Stimulated activated CD8-positive, alpha-beta memory T cell treated with anti-CD3 and anti-CD28 coated beads, Interleukin-15, amount 100 ng/mL, for 24 hours (primary cell): ENCODE results near the gene ADGRB3.
"Not testable (repeated sequence)": the region's sequence is repeated elsewhere in the genome, so short reads cannot be mapped to it uniquely, and the experiment has no call there.

Experiments used
- DNase-seq: peaks from one replicate; pipeline ENCODE4 v3.0.0-alpha.2; 2020; ENCODE audit warnings: low read depth

ADGRB3 gene

GRCh38 chr6:69265090-69265489, 630.0 kb downstream of the ADGRB3 start:
- DNase-seq = no peak

DNA sequence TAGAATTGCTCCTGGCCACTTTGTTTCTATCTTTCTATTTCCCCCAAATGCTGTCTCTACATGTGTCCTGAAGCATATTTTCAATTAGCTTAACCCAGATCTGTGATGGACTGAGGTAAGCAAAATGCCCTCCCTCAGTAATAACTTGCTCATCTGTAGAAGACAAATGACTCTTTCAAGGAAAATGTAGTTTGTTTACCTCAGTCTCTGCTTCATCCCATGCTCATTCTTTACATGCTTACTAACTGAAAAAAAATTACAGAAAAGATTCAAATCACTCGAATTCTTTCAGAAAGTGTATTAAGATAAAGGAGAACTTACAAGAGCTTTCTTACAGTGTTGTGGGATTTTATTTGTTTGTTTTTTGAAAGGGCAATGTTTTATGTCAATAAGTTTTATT, 630.6 kb downstream of the ADGRB3 start:
- DNase-seq = no peak

- DNase-seq = no peak
Measured at GRCh38 chr6:69276204-69276603, 641.1 kb downstream of the ADGRB3 start.

DNA sequence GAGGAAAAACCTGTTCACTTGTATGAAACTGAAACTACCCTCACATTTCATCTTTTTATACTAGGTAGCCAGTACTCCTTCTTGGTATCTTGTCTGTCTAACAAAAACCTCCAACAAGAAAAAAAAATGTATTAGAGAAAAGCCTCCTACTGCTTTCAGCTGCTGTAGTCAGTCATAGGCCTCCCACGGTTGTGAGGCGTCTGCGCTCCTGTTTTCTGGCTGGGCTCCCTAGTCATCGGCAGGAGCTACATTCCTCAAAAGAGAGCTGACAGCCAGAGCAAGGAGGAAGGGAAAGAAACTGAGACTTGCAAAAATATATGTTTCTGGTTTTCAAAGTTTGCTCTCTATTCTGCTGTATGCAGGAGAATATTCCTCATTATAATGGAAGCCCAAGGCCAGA, 644.7 kb downstream of the ADGRB3 start:
- no peak for DNase-seq

- DNase-seq = no peak
Measured at GRCh38 chr6:69280858-69281257, 645.8 kb downstream of the ADGRB3 start.

GRCh38 chr6:69284176-69284730, 649.2 kb downstream of the ADGRB3 start:
- DNase-seq = no peak

DNA sequence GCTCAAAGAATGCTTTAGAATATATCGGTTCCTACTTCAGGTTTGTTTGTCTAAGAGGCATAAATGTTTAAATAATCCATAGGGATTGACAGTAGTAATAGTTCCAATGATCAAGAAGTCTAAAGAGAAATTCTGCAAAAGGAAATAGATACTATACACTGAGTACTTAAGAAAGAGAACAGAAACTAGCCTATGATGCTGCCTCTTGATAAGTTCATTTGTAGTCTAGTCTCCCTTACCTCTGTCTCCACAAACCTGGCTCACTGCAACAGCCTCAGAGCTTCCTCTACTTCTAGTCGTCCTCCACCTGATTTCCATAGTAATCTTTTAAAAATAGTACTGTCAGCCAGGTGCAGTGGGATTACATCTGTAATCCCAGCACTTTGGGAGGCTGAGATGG, 650.0 kb downstream of the ADGRB3 start:
- no peak for DNase-seq

- no peak for DNase-seq
Measured at GRCh38 chr6:69286331-69286730, 651.2 kb downstream of the ADGRB3 start.

GRCh38 chr6:69288198-69288597, 653.1 kb downstream of the ADGRB3 start:
- not testable (repeated sequence) for DNase-seq

GRCh38 chr6:69289689-69290495, 654.8 kb downstream of the ADGRB3 start:
- no peak for DNase-seq

DNA sequence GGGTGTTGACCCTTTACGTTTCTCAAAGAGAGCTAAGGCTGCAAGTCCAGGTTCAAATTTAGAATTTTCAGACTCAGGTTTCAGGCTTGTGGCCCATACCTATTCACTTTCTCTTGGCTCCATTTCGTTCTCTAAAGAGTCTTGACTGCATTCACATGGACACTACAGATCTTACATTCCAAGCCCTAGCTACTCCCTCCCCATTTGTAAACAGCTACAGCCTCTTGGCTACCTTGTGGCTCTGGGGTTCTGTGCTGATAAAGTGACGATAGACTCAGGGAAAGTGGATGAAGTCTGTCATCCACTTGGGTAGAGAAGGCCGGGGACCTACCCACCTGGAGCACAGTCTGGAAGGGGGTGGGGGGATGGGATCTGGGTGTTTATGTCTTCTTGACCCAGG, 658.4 kb downstream of the ADGRB3 start:
- no peak for DNase-seq

DNA sequence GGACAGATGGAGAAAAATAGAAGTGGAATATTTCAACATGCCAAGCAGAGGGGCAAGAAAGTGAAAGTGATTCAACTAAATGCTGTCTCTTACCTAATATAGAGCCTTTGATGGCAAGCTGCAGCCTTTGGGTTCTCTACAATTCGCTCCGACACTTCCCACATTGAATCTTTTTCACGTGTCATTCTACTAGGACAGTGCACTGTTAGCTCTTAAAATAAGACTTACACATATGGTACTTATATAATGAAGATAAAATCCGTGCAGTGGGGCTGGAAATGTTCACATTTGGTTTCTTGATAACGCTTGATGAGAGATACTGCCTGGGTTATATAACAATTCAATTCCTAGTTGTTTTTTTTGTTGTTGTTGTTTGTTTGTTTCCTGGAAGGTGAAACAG, 659.3 kb downstream of the ADGRB3 start:
- no peak for DNase-seq

DNA sequence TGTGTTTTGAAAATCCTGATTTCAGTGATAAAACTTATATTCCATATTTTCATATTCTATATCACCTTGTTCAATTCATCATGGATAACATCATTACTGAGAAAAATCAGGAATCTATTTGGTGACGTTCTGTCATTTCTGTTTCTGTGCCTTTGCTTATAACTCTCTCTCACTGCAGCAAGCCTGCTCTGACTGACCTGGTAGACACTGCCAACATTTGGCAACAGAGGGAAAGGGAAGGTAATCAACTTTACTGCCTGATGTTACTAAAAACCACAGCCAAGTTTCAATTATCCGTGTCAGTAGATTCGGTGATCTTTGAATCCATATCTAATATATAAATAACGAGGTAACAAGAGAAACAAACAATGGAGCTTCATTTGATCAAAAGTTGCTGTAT, 659.8 kb downstream of the ADGRB3 start:
- no peak for DNase-seq

DNA sequence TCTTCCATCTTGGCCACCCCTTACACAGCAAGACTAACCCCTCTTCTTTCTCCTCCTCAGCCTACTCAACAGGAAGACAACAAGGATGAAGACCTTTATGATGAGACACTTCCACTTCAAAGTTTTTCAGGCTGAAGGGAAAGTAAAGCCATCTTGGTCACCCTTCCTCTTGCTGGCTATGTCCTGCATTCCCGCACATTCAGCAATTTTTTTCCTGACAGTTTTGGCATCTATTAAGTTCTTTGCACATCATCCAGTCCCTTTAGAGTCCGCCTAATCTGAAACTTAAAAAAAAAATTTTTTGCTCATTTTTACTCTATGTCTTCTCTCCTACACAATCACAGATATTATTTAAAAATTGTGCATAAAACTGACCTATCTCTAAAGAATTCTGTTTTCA, 668.3 kb downstream of the ADGRB3 start:
- no peak for DNase-seq

DNA sequence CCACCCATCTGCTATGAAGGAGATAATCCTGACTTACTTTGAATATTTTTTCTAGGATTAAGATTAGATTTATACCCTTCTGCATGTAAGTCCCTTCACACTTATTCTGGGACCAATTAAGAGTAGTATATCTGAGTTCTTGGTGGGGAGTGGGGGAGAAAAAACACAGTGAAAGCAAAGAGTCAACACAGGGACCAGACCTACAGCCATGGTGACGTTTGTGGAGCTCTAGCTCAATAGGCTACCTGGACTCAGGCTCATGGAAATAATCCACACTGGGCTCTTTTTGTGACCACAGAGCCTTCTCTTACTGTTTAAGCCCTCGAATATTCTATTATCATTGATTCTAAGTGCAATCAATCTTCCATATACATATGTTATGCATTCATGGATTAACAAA, 670.4 kb downstream of the ADGRB3 start:
- DNase-seq = no peak

GRCh38 chr6:69308584-69308983, 673.5 kb downstream of the ADGRB3 start:
- no peak for DNase-seq

GRCh38 chr6:69311888-69312287, 676.8 kb downstream of the ADGRB3 start:
- no peak for DNase-seq

- DNase-seq = no peak
Measured at GRCh38 chr6:69314001-69314400, 678.9 kb downstream of the ADGRB3 start.

DNA sequence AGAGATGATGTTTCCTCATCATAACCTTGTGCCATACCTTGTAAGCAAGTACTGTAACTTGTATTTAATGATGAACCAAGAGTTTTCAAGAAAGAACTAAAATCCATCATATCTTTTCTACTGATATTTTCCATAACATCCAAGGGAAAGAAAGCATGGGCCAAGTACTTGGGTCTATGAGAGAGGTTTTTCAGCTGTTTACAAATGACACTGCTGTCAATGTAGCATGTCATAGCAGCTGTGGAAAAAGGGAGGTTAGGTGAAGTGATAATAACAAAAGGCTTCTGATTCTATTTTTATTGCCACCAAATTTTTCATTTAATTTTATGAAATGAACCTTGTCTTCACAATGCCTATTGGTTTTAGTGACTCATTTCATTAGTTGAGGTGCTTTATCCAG, 679.4 kb downstream of the ADGRB3 start:
- DNase-seq = no peak

GRCh38 chr6:69331886-69332285, 696.8 kb downstream of the ADGRB3 start:
- no peak for DNase-seq

DNA sequence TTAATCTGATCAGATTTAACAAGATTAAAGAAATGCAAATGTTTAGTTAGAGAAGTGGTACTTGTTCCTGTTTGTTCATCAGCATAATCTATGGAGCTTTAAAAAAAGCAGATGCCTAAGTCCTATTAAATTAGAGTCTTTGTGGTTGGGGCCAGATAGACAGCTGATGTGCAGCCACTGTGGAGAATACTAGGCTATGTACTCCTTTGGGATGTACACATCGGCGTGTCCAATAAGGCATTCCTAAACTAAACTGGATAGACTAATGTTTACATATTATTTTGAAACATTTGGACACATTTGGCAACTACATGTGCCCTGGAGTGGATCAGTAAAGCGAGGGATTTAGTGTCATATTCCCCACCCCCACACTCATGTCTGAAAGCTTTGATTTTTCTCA, 702.2 kb downstream of the ADGRB3 start:
- no peak for DNase-seq

DNA sequence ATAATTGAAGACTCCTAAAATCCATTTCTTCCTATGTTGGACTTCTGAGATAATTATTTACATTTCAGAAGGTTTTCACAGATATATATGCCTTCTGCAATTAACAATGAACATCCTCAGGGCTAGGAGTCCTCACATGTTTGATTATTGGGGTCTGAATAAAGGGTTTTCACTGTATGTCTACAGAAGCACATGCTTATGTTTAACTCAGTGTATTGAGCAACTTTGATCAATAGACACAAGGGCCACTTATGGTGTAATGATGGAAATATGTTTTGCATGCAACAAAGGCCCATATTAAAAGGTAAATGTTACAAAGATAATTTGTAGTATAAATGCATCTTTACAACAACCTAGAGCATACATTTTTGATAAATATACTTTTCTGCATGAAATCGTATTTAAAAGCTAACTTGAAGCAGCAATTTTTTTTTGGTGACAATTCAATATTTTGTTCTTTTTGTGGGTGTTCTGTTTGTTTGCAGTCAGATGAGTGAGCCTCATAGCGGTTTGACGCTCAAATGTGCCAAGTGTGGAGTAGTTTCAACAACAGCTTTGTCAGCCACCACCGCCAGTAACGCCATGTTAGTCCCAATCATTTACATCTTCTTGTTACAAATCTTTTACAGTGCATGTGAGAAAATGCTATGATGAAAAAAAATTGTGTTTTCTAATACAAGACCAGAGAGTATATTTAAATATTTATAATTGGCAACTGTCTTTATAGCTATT, 703.5 kb downstream of the ADGRB3 start:
- DNase-seq = no peak

DNA sequence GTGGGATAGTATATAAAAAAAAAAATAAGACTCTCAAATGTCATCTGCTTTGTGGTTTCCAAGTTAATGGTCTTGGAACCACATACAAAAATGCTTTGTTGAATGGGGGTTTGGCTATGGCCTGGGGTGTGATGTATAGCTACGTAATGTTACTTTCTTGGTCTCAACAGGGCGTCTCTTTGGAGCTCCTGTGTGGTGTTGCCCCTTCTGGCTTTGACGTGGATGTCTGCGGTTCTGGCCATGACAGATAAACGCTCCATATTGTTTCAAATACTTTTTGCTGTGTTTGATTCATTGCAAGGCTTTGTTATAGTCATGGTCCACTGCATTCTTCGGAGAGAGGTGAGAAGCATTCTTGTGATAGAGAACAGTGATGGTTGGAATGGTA, 704.1 kb downstream of the ADGRB3 start:
- DNase-seq = no peak
